Loucy (cell line): Measurements from ENCODE around the gene RPL22.

Source experiments
- H2AFZ ChIP-seq: fragments of 200-600 bp; sonication (generic); 2 replicates; pipeline ENCODE4 v1.6.0; 2016; ENCODE audit warnings: antibody characterized with exemption, mild to moderate bottlenecking, low read length, moderate library complexity
- H3F3A ChIP-seq: fragments of 200-600 bp; 2 replicates; pipeline ENCODE4 v1.6.0; 2016; ENCODE audit warnings: antibody characterized with exemption, low read depth, mild to moderate bottlenecking
- H3K27me3 ChIP-seq: fragments of 200-600 bp; sonication (generic); 2 replicates; pipeline ENCODE4 v1.6.1; 2014; ENCODE audit warnings: low read length, mild to moderate bottlenecking; ENCODE audit not compliant: insufficient read depth, poor library complexity, severe bottlenecking
- H3K36me3 ChIP-seq: fragments of 200-600 bp; sonication (generic); 2 replicates; pipeline ENCODE4 v1.6.1; 2016; ENCODE audit warnings: low read length; ENCODE audit not compliant: insufficient read depth
- H3K4me1 ChIP-seq: fragments of 200-600 bp; sonication (generic); 2 replicates; pipeline ENCODE4 v1.5.1; 2014; ENCODE audit warnings: low read length, mild to moderate bottlenecking; ENCODE audit not compliant: insufficient read depth, poor library complexity, severe bottlenecking
- H3K4me2 ChIP-seq: fragments of 200-600 bp; sonication (generic); 2 replicates; pipeline ENCODE4 v1.6.0; 2014; ENCODE audit warnings: antibody characterized with exemption, low read length, low read depth, mild to moderate bottlenecking; ENCODE audit not compliant: poor library complexity, severe bottlenecking
- H3K4me3 ChIP-seq: fragments of 200-600 bp; sonication (generic); 2 replicates; pipeline ENCODE4 v1.5.1; 2014; ENCODE audit warnings: low read length, mild to moderate bottlenecking, mixed read lengths; ENCODE audit not compliant: poor library complexity, severe bottlenecking
- H3K79me2 ChIP-seq: fragments of 200-600 bp; sonication (generic); 2 replicates; pipeline ENCODE4 v1.6.1; 2014; ENCODE audit warnings: low read length; ENCODE audit not compliant: insufficient read depth
- H3K9ac ChIP-seq: fragments of 200-600 bp; sonication (generic); 2 replicates; pipeline ENCODE4 v1.6.0; 2014; ENCODE audit warnings: mild to moderate bottlenecking, low read depth, low read length, moderate library complexity; ENCODE audit not compliant: poor library complexity, severe bottlenecking
- H3K9me2 ChIP-seq: fragments of 200-600 bp; sonication (generic); replicated peaks from 2 replicates; pipeline ENCODE4 v1.6.1; 2016; ENCODE audit warnings: low read depth, low read length, mixed read lengths
- H3K9me3 ChIP-seq: fragments of 200-600 bp; sonication (generic); 2 replicates; pipeline ENCODE4 v1.6.1; 2014; ENCODE audit warnings: mild to moderate bottlenecking, antibody characterized with exemption, low read length, low read depth; ENCODE audit not compliant: insufficient read depth
- H4K20me1 ChIP-seq: fragments of 200-600 bp; sonication (generic); 2 replicates; pipeline ENCODE4 v1.6.0; 2014; ENCODE audit warnings: antibody characterized with exemption, low read length, mild to moderate bottlenecking; ENCODE audit not compliant: insufficient read depth, poor library complexity, severe bottlenecking
- EZH2phosphoT487 ChIP-seq: fragments of 200-600 bp; IDR thresholded peaks from 2 replicates; pipeline ENCODE4 v1.6.1; 2018; ENCODE audit warnings: antibody characterized with exemption, mild to moderate bottlenecking, moderate library complexity, borderline replicate concordance
- TF ChIP-seq, protein P1 (sequence below): fragments of 200-600 bp; sonication (generic); conservative IDR thresholded peaks from 2 replicates; pipeline ENCODE4 v1.5.1; 2014; ENCODE audit warnings: mild to moderate bottlenecking, antibody characterized with exemption, low read length

Gene RPL22

GRCh38 chr1:6175411-6175828 is 24.0 kb downstream of the RPL22 start:
- H3K79me2 ChIP-seq, result no peaks in the 10 kb centered on the region
- no peaks in the 10 kb centered on the region for H3F3A ChIP-seq
- no peaks in the 10 kb centered on the region for H3K9me2 ChIP-seq
- H2AFZ ChIP-seq, result no peak overlapping the region
- TF ChIP-seq EZH2phosphoT487, result no peak
- TF ChIP-seq, protein P1, sequence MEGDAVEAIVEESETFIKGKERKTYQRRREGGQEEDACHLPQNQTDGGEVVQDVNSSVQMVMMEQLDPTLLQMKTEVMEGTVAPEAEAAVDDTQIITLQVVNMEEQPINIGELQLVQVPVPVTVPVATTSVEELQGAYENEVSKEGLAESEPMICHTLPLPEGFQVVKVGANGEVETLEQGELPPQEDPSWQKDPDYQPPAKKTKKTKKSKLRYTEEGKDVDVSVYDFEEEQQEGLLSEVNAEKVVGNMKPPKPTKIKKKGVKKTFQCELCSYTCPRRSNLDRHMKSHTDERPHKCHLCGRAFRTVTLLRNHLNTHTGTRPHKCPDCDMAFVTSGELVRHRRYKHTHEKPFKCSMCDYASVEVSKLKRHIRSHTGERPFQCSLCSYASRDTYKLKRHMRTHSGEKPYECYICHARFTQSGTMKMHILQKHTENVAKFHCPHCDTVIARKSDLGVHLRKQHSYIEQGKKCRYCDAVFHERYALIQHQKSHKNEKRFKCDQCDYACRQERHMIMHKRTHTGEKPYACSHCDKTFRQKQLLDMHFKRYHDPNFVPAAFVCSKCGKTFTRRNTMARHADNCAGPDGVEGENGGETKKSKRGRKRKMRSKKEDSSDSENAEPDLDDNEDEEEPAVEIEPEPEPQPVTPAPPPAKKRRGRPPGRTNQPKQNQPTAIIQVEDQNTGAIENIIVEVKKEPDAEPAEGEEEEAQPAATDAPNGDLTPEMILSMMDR, result no peak
- H3K4me2 ChIP-seq, result no peak overlapping the region
- H3K4me1 ChIP-seq, result no peaks in the 10 kb centered on the region
- H3K9ac ChIP-seq, result no peak overlapping the region
- H4K20me1 ChIP-seq, result no peaks in the 10 kb centered on the region
- no peaks in the 10 kb centered on the region for H3K27me3 ChIP-seq
- no peak overlapping the region for H3K4me3 ChIP-seq
- H3K36me3 ChIP-seq, result no peaks in the 10 kb centered on the region
- no peaks in the 10 kb centered on the region for H3K9me3 ChIP-seq

- H3K4me3 ChIP-seq, result no peak overlapping the region
- no peaks in the 10 kb centered on the region for H3K9me3 ChIP-seq
- H3F3A ChIP-seq, result no peaks in the 10 kb centered on the region
- no peak overlapping the region for H3K4me2 ChIP-seq
- no peaks in the 10 kb centered on the region for H3K4me1 ChIP-seq
- no peak overlapping the region for H2AFZ ChIP-seq
- H3K9me2 ChIP-seq, result no peaks in the 10 kb centered on the region
- H3K36me3 ChIP-seq, result no peaks in the 10 kb centered on the region
- no peak overlapping the region for H3K9ac ChIP-seq
- no peak for TF ChIP-seq EZH2phosphoT487
- TF ChIP-seq, protein P1, result no peak
- no peaks in the 10 kb centered on the region for H3K79me2 ChIP-seq
- H4K20me1 ChIP-seq, result no peaks in the 10 kb centered on the region
- H3K27me3 ChIP-seq, result no peaks in the 10 kb centered on the region
These were observed 24.6 kb downstream of the RPL22 start for GRCh38 chr1:6174621-6175410.

DNA sequence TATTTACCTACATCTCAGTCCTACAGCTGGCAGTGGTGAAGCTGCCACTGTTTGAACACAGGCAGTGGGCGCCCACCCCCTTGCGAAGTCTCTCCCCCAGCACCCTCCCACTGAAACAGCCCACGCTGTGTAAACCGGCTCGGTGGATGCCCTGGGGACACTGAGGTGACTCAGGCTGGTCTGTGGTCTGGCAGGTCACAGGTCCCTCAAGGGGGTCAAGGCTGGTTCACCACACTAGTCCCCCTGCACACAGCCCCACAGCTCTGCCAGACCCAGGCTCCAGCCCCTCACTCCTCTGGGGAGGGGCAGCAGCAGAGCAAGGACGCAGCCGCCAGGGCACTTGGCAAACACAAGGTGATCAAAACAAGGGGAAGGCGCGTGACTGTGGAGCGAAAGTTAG is 26.8 kb downstream of the RPL22 start:
- H3F3A ChIP-seq, result no peaks in the 10 kb centered on the region
- H3K4me2 ChIP-seq, result no peak overlapping the region
- TF ChIP-seq, protein P1, result no peak
- TF ChIP-seq EZH2phosphoT487, result no peak
- H3K4me3 ChIP-seq, result no peak overlapping the region
- H3K9ac ChIP-seq, result no peak overlapping the region
- no peak overlapping the region for H2AFZ ChIP-seq
- H3K36me3 ChIP-seq, result no peaks in the 10 kb centered on the region
- H3K27me3 ChIP-seq, result no peaks in the 10 kb centered on the region
- H3K9me2 ChIP-seq, result no peaks in the 10 kb centered on the region
- no peaks in the 10 kb centered on the region for H3K9me3 ChIP-seq
- no peaks in the 10 kb centered on the region for H3K4me1 ChIP-seq
- H3K79me2 ChIP-seq, result no peaks in the 10 kb centered on the region
- no peaks in the 10 kb centered on the region for H4K20me1 ChIP-seq
